GM18508 (cell line): ENCODE measurements around the gene SMARCC1.
"Not testable (repeated sequence)": the region's sequence is repeated elsewhere in the genome, so short reads cannot be mapped to it uniquely, and the experiment has no call there.

ENCODE experiments used
- ATAC-seq: cut with Tn5 transposase; IDR thresholded peaks from one replicate; pipeline ENCODE4 v1.9.1; 2021; ENCODE audit warnings: moderate number of reproducible peaks; ENCODE audit not compliant: insufficient read depth, unreplicated experiment

Gene SMARCC1

GRCh38 chr3:47772788-47773187 lies 8.9 kb downstream of the SMARCC1 start:
- ATAC-seq = no peak

GRCh38 chr3:47772047-47772446 lies 9.6 kb downstream of the SMARCC1 start:
- no peak for ATAC-seq

GRCh38 chr3:47766186-47766585 lies 15.5 kb downstream of the SMARCC1 start:
- no peak for ATAC-seq

- no peak for ATAC-seq
Observed at GRCh38 chr3:47762233-47762632, 19.5 kb downstream of the SMARCC1 start.

- ATAC-seq = no peak
Observed at GRCh38 chr3:47761046-47761445, 20.6 kb downstream of the SMARCC1 start.

GRCh38 chr3:47760207-47760606 lies 21.5 kb downstream of the SMARCC1 start:
- ATAC-seq = not testable (repeated sequence)

- no peak for ATAC-seq
Observed at GRCh38 chr3:47758261-47759025, 23.2 kb downstream of the SMARCC1 start.

GRCh38 chr3:47752716-47753115 lies 29.0 kb downstream of the SMARCC1 start:
- ATAC-seq = no peak

GRCh38 chr3:47750811-47751354 lies 30.8 kb downstream of the SMARCC1 start:
- not testable (repeated sequence) for ATAC-seq

GRCh38 chr3:47747558-47747957 lies 34.1 kb downstream of the SMARCC1 start:
- ATAC-seq = no peak

GRCh38 chr3:47746264-47746663 lies 35.4 kb downstream of the SMARCC1 start:
- no peak for ATAC-seq

- no peak for ATAC-seq
Observed at GRCh38 chr3:47743855-47744254, 37.8 kb downstream of the SMARCC1 start.

GRCh38 chr3:47743352-47743751 lies 38.3 kb downstream of the SMARCC1 start:
- not testable (repeated sequence) for ATAC-seq

- ATAC-seq = no peak
Observed at GRCh38 chr3:47741925-47742324, 39.8 kb downstream of the SMARCC1 start.

GRCh38 chr3:47732143-47732542 lies 49.5 kb downstream of the SMARCC1 start:
- ATAC-seq = no peak

GRCh38 chr3:47731061-47731460 lies 50.6 kb downstream of the SMARCC1 start:
- ATAC-seq = no peak

- no peak for ATAC-seq
Observed at GRCh38 chr3:47722859-47723258, 58.8 kb downstream of the SMARCC1 start.

- ATAC-seq = not testable (repeated sequence)
Observed at GRCh38 chr3:47717448-47717847, 64.2 kb downstream of the SMARCC1 start.

GRCh38 chr3:47716656-47717055 lies 65.0 kb downstream of the SMARCC1 start:
- no peak for ATAC-seq

- no peak for ATAC-seq
Observed at GRCh38 chr3:47715928-47716327, 65.8 kb downstream of the SMARCC1 start.

GRCh38 chr3:47714606-47715005 lies 67.1 kb downstream of the SMARCC1 start:
- ATAC-seq = no peak

- ATAC-seq = no peak
Observed at GRCh38 chr3:47713655-47714054, 68.0 kb downstream of the SMARCC1 start.
